ENCODE results near the gene CFTR. TPM values are rescaled to one million over a fixed set of nuclear protein-coding genes. Genes with fewer than 3 reads are reported as not detected.
"Not testable (repeated sequence)": the region's sequence is repeated elsewhere in the genome, so short reads cannot be mapped to it uniquely, and the experiment has no call there.

CFTR gene
- total RNA-seq, 1 experiment from 2014 or later: not detected

GRCh38 chr7:117495308-117495707 lies 15.5 kb downstream of the CFTR start:
- DNase-seq (ENCODE audit: low read depth): no peak

- no peak for DNase-seq (ENCODE audit: low read depth)
Observed at GRCh38 chr7:117502331-117502730, 22.5 kb downstream of the CFTR start.

GRCh38 chr7:117505238-117505637 lies 25.4 kb downstream of the CFTR start:
- DNase-seq (ENCODE audit: low read depth): no peak

- DNase-seq (ENCODE audit: low read depth): no peak
Observed at GRCh38 chr7:117508676-117509075, 28.9 kb downstream of the CFTR start.

- DNase-seq (ENCODE audit: low read depth): not testable (repeated sequence)
Observed at GRCh38 chr7:117517194-117517593, 37.4 kb downstream of the CFTR start.

GRCh38 chr7:117530390-117530789 lies 50.6 kb downstream of the CFTR start:
- DNase-seq (ENCODE audit: low read depth): no peak

GRCh38 chr7:117531595-117532244 lies 51.9 kb downstream of the CFTR start:
- no peak for DNase-seq (ENCODE audit: low read depth)

- no peak for DNase-seq (ENCODE audit: low read depth)
Observed at GRCh38 chr7:117538053-117538452, 58.2 kb downstream of the CFTR start.

GRCh38 chr7:117544061-117544460 lies 64.2 kb downstream of the CFTR start:
- no peak for DNase-seq (ENCODE audit: low read depth)

- no peak for DNase-seq (ENCODE audit: low read depth)
Observed at GRCh38 chr7:117548035-117548434, 68.2 kb downstream of the CFTR start.

- DNase-seq (ENCODE audit: low read depth): no peak
Observed at GRCh38 chr7:117550625-117551024, 70.8 kb downstream of the CFTR start.

- DNase-seq (ENCODE audit: low read depth): no peak
Observed at GRCh38 chr7:117552660-117553059, 72.8 kb downstream of the CFTR start.

- DNase-seq (ENCODE audit: low read depth): no peak
Observed at GRCh38 chr7:117555260-117555659, 75.4 kb downstream of the CFTR start.

- no peak for DNase-seq (ENCODE audit: low read depth)
Observed at GRCh38 chr7:117559391-117559790, 79.6 kb downstream of the CFTR start.

GRCh38 chr7:117560030-117560429 lies 80.2 kb downstream of the CFTR start:
- no peak for DNase-seq (ENCODE audit: low read depth)

GRCh38 chr7:117562759-117563158 lies 82.9 kb downstream of the CFTR start:
- no peak for DNase-seq (ENCODE audit: low read depth)

- no peak for DNase-seq (ENCODE audit: low read depth)
Observed at GRCh38 chr7:117564080-117564479, 84.3 kb downstream of the CFTR start.

- DNase-seq (ENCODE audit: low read depth): no peak
Observed at GRCh38 chr7:117564627-117565026, 84.8 kb downstream of the CFTR start.

GRCh38 chr7:117565226-117565625 lies 85.4 kb downstream of the CFTR start:
- DNase-seq (ENCODE audit: low read depth): no peak

GRCh38 chr7:117567781-117568180 lies 88.0 kb downstream of the CFTR start:
- DNase-seq (ENCODE audit: low read depth): peak; percentile 57

- no peak for DNase-seq (ENCODE audit: low read depth)
Observed at GRCh38 chr7:117572856-117573620, 93.2 kb downstream of the CFTR start.

- no peak for DNase-seq (ENCODE audit: low read depth)
Observed at GRCh38 chr7:117581424-117581823, 101.6 kb downstream of the CFTR start.

GRCh38 chr7:117582219-117582704 lies 102.4 kb downstream of the CFTR start:
- peak; percentile 93 for DNase-seq (ENCODE audit: low read depth)

All from LHCN-M2 (cell line).